H54 (cell line): Measurements from ENCODE around the gene TOMM34.

Source experiments
- DNase-seq: peaks from one replicate; pipeline ENCODE4 v3.0.0; 2011; ENCODE audit warnings: low spot score, mixed read lengths; ENCODE audit not compliant: insufficient read length
- FAIRE-seq: peaks from 3 replicates; lab custom pipeline; 2011; peaks lifted over from hg19 to GRCh38; lab: Jason Lieb, UNC
- POLR2A ChIP-seq: IDR thresholded peaks from 2 replicates; pipeline ENCODE4 v1.6.1; 2011; ENCODE audit warnings: low read depth, mild to moderate bottlenecking, low read length

TOMM34 gene

DNA sequence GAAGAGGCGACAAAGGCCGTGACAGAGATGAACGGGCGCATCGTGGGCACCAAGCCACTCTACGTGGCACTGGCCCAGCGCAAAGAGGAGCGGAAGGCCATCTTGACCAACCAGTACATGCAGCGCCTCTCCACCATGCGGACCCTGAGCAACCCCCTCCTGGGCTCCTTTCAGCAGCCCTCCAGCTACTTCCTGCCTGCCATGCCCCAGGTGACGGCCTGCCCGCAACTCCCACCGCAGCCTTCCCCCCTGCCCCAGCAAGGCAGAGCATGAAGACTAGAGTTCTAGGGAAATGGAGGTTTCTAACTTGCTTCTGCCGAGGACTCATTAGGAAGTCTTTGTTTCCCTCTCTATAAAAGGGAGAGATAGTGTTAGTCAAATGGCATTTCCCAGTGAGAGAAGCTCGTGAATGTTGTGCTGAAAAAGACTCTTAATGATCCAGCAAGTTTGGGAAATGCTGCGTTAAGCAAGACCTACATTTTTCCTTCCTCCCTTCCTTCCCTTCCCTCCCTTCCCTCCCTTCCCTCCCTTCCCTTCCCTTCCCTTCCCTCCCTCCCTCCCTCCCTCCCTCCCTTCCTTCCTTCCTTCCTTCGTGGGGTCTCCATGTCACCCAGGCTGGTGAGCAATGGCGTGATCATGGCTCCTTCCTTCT lies 29.6 kb downstream of the TOMM34 start:
- no peak for TF ChIP-seq POLR2A
- no peak for FAIRE-seq
- no peak for DNase-seq

DNA sequence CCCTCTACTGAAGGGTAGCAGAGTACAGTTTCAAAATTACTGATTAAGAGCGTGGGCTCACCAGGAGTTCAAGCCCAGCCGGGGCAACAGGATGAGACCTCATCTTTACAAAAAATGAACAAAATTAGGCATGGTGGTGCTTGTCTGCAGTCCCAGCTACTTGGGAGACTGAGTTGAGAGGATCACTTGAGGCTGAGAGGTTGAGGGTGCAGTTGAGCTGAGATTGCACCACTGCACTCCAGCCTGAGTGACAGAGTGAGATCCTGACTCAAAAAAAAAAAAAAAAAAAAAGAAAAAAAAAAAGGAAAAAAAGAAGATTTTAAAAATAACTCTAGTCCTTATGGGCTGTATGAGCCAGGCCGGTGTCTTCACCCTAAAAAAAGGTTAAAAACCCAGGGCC lies 31.6 kb downstream of the TOMM34 start:
- DNase-seq (no peak), FAIRE-seq (no peak)
- no peak for TF ChIP-seq POLR2A

DNA sequence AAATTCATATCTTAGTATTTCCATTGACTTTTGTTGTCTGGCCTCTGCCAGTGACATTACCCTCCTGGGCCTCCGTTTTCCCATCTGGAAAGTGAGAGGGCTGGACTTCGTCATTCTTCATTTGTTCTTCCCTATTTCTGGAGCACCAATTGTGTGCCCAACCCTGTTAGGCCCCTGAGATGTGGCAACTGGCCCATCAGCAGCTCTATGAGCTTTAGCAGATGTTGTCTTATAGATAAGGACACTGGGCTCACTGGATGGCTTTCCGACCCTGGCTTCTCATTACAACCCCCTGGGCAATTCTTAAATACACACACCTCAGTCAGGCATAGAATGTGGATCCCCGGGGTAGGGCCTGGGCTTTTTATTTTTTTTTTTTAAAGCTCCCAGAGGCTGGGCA lies 35.7 kb downstream of the TOMM34 start:
- TF ChIP-seq POLR2A, result no peak
- DNase-seq, result no peak
- no peak for FAIRE-seq

DNA sequence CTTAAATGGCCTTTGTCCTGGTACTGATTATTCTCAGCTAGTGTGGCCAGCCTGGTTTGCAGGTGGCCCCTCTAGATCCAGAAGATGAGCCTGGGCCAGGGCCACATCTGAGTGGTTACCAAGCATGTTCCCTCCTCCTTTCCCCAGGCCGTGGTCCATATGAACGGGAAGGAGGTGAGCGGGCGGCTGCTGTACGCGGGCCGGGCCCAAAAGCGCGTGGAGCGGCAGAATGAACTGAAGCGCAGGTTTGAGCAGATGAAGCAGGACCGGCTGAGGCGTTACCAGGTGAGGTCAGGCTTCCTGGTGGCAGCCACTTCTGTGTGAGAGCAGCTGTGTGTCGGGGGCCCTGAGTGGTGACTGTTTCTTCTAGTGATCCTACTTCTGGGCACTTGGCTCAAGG lies 38.8 kb downstream of the TOMM34 start:
- FAIRE-seq (no peak), DNase-seq (no peak)
- no peak for TF ChIP-seq POLR2A

DNA sequence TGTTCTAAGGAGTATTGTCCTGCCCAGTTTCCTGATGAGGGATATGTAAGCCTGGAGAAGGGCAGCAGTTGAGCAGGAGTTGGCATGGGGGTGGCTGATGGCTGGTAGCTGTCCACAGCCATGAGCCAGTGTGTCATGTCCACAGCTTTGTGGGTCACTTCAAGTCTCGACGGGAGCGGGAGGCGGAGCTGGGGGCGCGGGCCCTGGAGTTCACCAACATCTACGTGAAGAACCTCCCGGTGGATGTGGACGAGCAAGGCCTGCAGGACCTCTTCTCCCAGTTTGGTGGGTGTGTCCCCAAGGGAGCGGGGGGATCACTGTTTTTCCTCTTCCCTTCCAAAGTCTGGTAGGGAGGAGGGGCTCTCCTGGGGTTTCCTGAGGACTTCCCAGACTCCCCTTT lies 41.4 kb downstream of the TOMM34 start:
- no peak for TF ChIP-seq POLR2A
- DNase-seq (no peak), FAIRE-seq (no peak)

DNA sequence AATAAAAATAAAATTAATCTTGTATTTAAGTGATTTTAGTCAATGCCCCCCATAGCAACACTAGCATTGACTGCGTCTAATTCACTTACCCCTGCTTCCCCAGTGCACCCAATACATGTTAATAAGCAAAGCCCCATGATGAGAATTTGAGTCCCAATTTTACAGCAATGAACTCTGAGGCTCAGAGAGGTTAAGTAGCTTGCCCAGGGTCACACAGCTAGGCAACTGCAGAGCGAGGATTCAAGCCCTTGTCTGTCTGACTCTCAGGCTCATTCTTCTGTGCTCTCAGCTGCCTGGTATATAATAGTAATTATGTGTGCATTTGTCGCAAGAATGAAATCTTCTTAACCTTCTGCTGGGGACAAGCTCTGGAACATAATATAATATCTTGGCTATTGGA lies 41.9 kb downstream of the TOMM34 start:
- no peak for TF ChIP-seq POLR2A
- FAIRE-seq, result no peak
- DNase-seq, result no peak

DNA sequence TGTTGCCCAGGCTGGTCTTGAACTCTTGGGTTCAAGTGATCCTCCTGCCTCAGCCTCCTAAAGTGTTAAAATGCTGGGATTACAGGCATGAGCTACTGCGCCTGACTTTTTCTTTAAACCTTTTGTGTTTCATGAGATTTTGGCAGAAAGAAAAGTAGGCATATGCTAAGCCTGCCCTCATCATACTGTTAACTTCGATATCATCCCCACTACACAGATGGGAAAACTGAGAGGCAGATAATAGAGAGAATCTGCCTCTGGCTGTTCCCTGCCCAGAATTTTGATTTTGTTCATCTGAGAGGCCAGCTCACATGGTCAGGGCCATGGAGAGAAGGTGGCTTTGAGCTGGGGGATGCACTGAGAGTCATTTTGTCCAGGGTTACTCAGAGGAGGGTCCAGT lies 42.8 kb downstream of the TOMM34 start:
- FAIRE-seq (no peak), DNase-seq (no peak)
- no peak for TF ChIP-seq POLR2A

DNA sequence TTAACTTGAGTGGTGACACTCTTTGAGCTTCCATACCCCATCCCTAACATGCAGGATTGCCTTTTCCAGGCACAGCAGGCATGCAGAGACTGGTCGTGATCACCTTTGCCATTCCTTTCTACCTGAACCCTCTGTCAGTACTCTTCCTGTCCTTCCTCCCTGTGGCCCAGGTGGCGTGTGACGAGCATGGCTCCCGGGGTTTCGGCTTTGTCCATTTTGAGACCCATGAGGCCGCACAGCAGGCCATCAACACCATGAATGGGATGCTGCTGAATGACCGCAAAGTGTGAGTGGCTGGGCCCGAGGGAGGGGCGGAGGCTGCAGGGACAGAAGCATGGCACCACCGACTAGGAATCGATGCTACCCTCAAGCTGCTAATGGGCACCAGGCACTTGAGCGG lies 43.6 kb downstream of the TOMM34 start:
- no peak for TF ChIP-seq POLR2A
- FAIRE-seq, result no peak

DNA sequence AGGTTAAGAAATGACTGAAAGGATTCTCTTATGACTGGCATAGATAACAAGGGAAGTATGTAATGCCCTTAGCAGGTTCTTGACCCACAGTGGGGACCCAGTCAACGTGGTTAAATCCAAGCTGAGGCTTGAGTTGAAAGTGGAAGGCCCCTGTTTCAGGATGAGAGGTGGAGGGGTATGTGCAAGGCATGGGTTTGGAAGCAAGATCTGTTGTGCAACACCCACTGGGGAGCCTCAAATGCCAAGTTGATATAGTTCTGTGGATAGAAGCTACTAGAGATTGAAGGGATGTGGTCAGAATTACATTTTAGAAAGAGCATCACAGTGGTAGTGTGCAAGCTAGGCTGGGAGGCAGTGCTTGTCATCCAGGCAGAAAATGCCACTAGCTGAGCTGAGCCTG lies 45.3 kb downstream of the TOMM34 start:
- FAIRE-seq, result no peak
- no peak for TF ChIP-seq POLR2A

More for the DNA sequence above, 43.6 kb downstream of the TOMM34 start:
- no peak for DNase-seq

DNA sequence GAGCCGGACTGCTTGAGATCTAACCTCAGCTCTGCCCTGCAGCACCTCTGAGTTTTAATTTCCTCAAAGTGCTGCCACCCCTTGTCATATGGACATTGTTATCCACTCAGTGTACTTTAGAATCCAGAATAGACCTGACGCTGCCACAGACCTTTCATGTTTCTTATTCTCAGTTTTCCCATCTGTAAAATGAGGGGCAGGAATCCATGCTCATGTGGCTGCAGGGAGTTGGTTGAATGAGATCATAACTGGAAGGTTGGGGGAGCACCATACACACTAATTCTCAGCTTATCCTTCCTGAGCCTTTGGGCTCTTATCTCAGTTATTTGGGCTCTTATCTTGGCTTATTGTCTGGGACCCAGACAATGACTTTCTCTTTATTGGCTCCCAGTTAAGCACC lies 48.0 kb downstream of the TOMM34 start:
- DNase-seq, result no peak
- no peak for FAIRE-seq
- TF ChIP-seq POLR2A, result no peak

More for the DNA sequence above, 45.3 kb downstream of the TOMM34 start:
- no peak for DNase-seq

DNA sequence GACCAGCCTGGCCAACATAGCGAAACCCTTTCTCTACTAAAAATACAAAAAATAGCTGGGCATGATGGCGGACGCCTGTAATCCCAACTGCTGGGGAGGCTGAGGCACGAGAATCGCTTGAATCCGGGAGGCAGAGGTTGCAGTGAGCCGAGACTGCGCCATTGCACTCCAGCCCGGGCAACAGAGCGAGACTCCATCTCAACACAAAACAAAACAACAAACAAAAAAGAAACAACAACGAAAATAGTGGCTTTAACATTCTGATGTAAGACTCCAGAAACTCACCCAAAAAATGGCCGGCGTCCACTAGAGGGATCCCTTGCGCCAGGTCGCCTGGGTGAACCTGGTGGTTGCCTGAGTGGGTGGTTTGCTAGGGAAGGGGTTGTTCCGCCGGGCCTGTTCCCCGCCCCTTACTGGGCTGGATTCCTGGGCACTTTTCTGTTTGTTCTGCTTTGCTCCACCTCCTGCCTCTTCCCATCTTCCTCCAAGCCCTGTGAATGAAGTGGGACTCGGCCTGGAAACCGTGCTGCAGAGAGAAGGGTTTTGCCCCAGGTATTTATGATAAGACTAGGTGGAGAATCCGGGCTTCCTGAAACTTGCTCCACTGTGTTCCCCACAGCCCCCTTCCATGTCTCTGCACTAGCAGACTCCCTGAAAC lies 48.8 kb downstream of the TOMM34 start:
- no peak for DNase-seq
- no peak for FAIRE-seq

DNA sequence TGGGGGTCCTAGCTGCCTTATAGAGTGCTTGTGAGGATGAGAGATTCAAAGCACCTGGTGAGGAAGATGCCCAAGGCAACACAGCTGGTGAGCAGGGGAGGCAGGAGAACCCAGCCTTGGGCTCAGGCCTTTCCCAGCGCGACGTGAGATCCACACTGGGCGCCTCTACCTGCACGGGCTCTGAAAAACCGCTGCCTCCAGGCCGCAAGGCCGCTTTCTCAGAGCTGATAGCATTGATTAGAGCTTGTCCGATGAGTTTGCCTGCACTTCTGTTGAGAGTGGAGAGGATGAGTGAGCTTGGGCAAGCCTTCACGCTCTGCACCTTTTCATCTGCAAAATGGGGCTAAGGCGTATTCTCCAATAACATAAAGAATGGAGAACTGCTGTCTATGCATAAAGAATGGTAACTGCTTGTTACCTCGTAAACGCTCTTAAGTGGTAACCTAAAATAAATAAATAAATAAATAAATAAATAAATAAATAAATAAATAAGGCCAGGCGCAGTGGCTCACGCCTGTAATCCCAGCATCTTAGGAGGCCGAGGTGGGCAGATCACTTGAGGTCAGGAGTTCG lies 49.4 kb downstream of the TOMM34 start:
- no peak for TF ChIP-seq POLR2A
- no peak for DNase-seq
- FAIRE-seq, result no peak

More for the DNA sequence above, 48.8 kb downstream of the TOMM34 start:
- no peak for TF ChIP-seq POLR2A

DNA sequence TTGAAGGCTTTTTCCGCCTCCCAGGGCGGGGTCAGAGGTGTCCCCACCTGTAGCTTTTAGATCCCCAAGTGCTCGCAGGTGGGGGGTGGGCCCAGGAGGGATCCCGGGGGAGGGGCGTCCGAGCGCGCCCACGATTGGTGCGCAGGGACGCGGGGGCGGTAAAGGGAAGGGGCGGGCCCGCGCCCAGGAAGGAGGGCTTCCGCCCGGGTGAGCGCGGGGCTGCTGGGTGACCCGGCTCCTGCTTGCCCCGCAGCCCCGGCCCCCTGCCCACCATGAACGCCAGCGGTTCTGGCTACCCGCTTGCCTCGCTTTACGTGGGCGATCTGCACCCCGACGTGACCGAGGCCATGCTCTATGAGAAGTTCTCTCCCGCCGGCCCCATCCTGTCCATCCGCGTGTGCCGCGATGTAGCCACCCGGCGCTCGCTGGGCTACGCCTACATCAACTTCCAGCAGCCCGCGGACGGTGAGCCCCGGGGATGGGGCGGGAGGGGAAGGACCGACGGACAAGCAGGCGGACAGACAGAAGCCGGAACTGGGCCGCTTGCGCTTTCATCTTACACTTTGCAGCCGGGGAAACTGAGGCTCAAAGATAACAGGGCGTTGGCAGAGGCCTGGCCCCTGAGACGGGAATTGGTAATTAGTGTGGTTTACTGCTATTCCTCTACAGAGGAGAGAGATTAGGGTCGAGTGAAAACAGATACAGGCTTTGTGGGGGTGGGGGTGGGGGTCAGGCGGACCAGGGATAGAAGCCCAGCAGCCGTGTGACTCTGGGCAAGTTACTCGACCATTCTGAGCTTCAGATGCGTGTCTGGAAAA lies 50.1 kb downstream of the TOMM34 start, which contains the start of gene PABPC1L:
Gene PABPC1L (plus strand): TSS at position 189 of the 818 bp plus-strand sequence. CDS start 84 bp downstream, at position 273.
- TF ChIP-seq POLR2A, result peak; percentile 83
- FAIRE-seq (no peak), DNase-seq (peak; percentile 71)

DNA sequence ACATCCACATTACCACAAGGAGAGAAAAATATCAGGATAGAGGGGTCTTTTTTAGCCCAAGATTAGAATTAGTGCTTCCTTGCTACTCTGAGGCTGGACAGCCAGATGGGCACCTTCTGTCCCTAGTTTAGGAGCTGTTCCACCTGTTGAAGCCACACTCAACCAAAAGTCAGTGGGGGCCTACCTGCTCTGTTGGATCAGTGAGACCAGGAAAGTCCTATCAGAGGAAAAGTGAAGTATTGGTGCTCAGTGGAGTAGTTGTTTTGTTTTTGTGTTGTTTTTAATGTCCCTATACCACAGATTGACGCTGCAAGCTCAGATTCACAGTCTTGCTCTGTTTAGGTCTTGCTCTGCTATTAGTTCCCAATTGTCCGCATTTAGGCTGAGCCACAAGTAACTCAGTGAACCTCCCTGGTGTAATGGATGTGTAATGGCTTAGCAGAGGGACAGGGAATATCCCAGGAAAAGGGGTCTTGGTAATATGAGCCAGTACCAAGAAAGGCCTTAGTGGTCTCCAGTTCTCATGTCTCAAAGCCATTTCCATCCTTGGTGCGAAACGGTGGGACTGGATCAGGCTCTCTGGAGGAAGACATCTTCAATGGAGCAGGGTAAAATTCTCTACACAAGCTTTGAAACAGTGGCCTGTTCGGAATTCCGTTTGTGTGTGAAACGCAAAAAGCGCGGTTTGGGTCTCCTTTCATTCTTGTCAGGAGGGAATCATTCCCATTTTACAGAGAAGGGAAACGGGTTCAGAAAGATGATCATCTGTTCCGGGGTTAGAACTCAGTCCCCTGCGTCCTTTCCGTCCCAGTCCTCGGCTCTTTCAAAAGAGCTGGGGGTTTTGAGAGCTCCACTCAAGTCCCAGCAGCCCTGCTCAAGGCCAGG lies 51.0 kb downstream of the TOMM34 start:
- DNase-seq (no peak), FAIRE-seq (no peak)
- TF ChIP-seq POLR2A, result no peak
